Right lobe of liver (tissue), 6 donors: ENCODE data around the gene KAT6B. TPM values are rescaled to one million over a fixed set of nuclear protein-coding genes. Genes with fewer than 3 reads are reported as not detected.

Experiments
- ATAC-seq, 4 donors: fragments of 200-7000 bp; cut with Tn5 transposase; one replicate each; pipeline ENCODE4 v1.9.1; 2020; ENCODE audit warnings: mild to moderate bottlenecking in 4 of 4, moderate library complexity in 4 of 4
- DNase-seq, 3 donors: peaks; one replicate each; pipeline ENCODE4 v3.0.0-alpha.2; 2020
- H3K27ac ChIP-seq, 3 donors: fragments of 200-600 bp; one replicate each; pipeline ENCODE4 v1.8.0; 2022
- H3K27me3 ChIP-seq, 2 donors: fragments of 200-600 bp; one replicate each; pipeline ENCODE4 v1.8.0; 2022
- H3K36me3 ChIP-seq, 4 donors: fragments of 200-600 bp; sonication (generic) in 1 of 4; one replicate each; pipeline versions ENCODE4 v1.5.1 to v1.8.0; 2017 to 2022; ENCODE audit warnings: control low read depth in 1 of 4
- H3K4me1 ChIP-seq, 4 donors: fragments of 200-600 bp; sonication (generic) in 1 of 4; one replicate each; pipeline versions ENCODE4 v1.5.1 to v1.8.0; 2017 to 2022; ENCODE audit warnings: control low read depth in 1 of 4
- H3K4me3 ChIP-seq, 3 donors: fragments of 200-600 bp; one replicate each; pipeline ENCODE4 v1.8.0; 2022
- H3K9me3 ChIP-seq, 4 donors: fragments of 200-600 bp; sonication (generic) in 1 of 4; one replicate each; pipeline versions ENCODE4 v1.5.1 to v1.8.0; 2017 to 2022; ENCODE audit warnings: control low read depth in 1 of 4
- CTCF ChIP-seq, 4 donors: fragments of 200-600 bp in 3 of 4; fragments of 450-650 bp in 1 of 4; IDR thresholded peaks; one replicate each; pipeline versions ENCODE4 v1.5.1 to v1.8.0; 2016 to 2022; ENCODE audit warnings: antibody characterized with exemption in 4 of 4, mild to moderate bottlenecking in 2 of 4
- POLR2A ChIP-seq: fragments of 450-650 bp; IDR thresholded peaks from one replicate; pipeline ENCODE4 v1.6.1; 2017; ENCODE audit warnings: antibody characterized with exemption, mild to moderate bottlenecking
- WGBS: methylation state at CpG from one replicate; pipeline ENCODE4 v1.1.6; 2018; ENCODE audit warnings: low coverage, low lambda C conversion rate; ENCODE audit not compliant: insufficient coverage; ENCODE audit errors: missing lambda C conversion rate; 5-methylcytosine and 5-hydroxymethylcytosine counted together
- intact Hi-C, 2 donors: fragments of 100-400 bp; cut with DNase I; formaldehyde crosslinking; loops; one replicate each; pipeline versions ENCODE4 v1.11.2 to v1.14.1; 2022
- total RNA-seq, 6 experiments: library from RNA; depleted of rRNA in 2 of 6; stranded (reverse); fragments of >200 nt in 2 of 6; fragmentation: NEBNext Ultra II Directional in 3 of 6; extraction: Animal tissue kit (Norgen Biotek cat#: 25700) in 3 of 6; gene quantifications; one replicate each; pipeline versions ENCODE4 v1.1.0 to v1.2.4, GENCODE V29; 2016 to 2023
- donor health status: DM: no; HTN: yes; CAD: no.
- donor health status: DM: no; HTN: no; CAD: no.
- donor health status: DM: no; HTN: no; CAD: no.
- donor health status: DM: no; HTN: yes; CAD: no.
- donor health status: DM: no; HTN: yes; CAD: no.

Gene KAT6B
- total RNA-seq, 6 experiments from 2014 or later = 9.2 to 17.1 (median 10.3) TPM

GRCh38 chr10:74813381-74814259, 12.8 kb upstream of the KAT6B start:
- WGBS = 48% methylated on average over 6 of the region's 53 CpGs
- H3K9me3 ChIP-seq = no peaks in the 10 kb centered on the region
- no peaks in the 10 kb centered on the region for H3K27me3 ChIP-seq
- H3K27ac ChIP-seq = no peak overlapping the region
- intact Hi-C loops = no loop called here
- no peaks in the 10 kb centered on the region for H3K4me1 ChIP-seq
- no peak overlapping the region for H3K4me3 ChIP-seq
- ATAC-seq (peak in 1 of 4 donors; percentile 41), DNase-seq (no peak)
- TF ChIP-seq CTCF (IDR thresholded peaks at IDR 0.05) (no peak), POLR2A (no peak)
- H3K36me3 ChIP-seq = no peaks in the 10 kb centered on the region

GRCh38 chr10:74814797-74815196, 11.6 kb upstream of the KAT6B start:
- intact Hi-C loops = no loop called here
- no peaks in the 10 kb centered on the region for H3K27me3 ChIP-seq
- no peaks in the 10 kb centered on the region for H3K36me3 ChIP-seq
- no peak overlapping the region for H3K27ac ChIP-seq
- H3K4me1 ChIP-seq = no peaks in the 10 kb centered on the region
- H3K4me3 ChIP-seq = no peak overlapping the region
- DNase-seq = no peak
- no peaks in the 10 kb centered on the region for H3K9me3 ChIP-seq
- TF ChIP-seq POLR2A (no peak), CTCF (IDR thresholded peaks at IDR 0.05) (no peak)
- no peak for ATAC-seq

- no peaks in the 10 kb centered on the region for H3K9me3 ChIP-seq
- H3K27ac ChIP-seq = no peak overlapping the region
- H3K4me3 ChIP-seq = no peak overlapping the region
- H3K36me3 ChIP-seq = no peaks in the 10 kb centered on the region
- ATAC-seq (no peak), DNase-seq (no peak)
- H3K27me3 ChIP-seq = no peaks in the 10 kb centered on the region
- 81% methylated on average over 4 of the region's 4 CpGs for WGBS
- H3K4me1 ChIP-seq = peaks cover 0 to 5% (median 0%) of the 10 kb centered on the region in 4 donors
- TF ChIP-seq POLR2A (no peak), CTCF (IDR thresholded peaks at IDR 0.05) (no peak)
- intact Hi-C loops = no loop called here
Observed at GRCh38 chr10:74816824-74817498, 9.4 kb upstream of the KAT6B start.

GRCh38 chr10:74821501-74821900, 4.9 kb upstream of the KAT6B start:
- intact Hi-C loops = no loop called here
- no peak overlapping the region for H3K4me3 ChIP-seq
- H3K36me3 ChIP-seq = no peaks in the 10 kb centered on the region
- TF ChIP-seq POLR2A = no peak
- no peak for TF ChIP-seq CTCF (IDR thresholded peaks at IDR 0.05)
- peaks cover 0 to 5% (median 0%) of the 10 kb centered on the region in 4 donors for H3K4me1 ChIP-seq
- H3K9me3 ChIP-seq = no peaks in the 10 kb centered on the region
- H3K27me3 ChIP-seq = no peaks in the 10 kb centered on the region
- ATAC-seq = no peak
- DNase-seq = no peak
- WGBS = 39% methylated on average over 3 of the region's 3 CpGs
- H3K27ac ChIP-seq = no peak overlapping the region
